Measurements from ENCODE around the gene PDE4D.

The PDE4D gene

DNA sequence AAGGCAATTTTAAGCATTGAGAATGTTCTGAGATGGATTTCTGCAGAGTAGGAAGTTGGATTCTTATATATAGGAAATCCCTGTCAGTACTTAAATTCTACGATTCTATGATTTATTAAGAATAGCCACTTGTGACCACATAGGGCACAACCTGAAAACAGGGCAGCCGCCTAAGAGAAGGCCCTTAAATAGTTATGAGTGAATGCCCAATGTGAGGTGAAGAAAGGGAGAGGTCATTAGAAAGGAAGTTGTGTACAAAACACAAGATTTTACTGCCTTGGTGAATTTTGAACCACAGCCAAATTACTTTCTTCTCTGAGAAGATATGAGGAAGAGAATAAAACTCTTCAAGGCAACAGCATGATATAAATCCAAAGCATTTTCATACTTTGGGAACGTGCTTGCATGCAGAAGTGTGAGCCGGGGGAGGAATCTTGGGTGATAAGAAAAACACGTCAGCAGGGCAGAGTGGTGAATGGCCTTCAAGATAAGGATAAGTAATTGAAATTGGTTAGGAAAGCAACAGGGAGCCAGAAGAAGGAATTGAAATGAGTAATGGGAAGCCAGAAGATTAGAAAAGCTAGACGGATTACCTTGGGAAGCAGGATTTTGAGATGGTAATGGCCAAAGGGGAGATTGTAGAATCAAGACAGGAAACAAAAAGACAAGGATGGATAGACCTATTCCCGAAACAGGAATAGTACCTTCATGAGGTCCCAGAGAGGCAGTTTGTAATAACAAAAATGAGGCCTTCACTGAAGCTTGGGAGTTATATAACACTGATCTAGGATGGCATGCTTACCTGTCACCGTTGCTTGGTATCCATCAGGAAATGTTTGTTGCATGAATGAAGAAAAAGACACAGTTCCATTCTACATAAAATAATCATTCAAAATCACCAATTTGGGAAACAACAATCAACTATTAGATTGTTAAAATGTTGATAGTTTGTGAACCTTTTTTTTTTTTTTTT is 244.3 kb downstream of the PDE4D start:
- no peak for DNase-seq

DNA sequence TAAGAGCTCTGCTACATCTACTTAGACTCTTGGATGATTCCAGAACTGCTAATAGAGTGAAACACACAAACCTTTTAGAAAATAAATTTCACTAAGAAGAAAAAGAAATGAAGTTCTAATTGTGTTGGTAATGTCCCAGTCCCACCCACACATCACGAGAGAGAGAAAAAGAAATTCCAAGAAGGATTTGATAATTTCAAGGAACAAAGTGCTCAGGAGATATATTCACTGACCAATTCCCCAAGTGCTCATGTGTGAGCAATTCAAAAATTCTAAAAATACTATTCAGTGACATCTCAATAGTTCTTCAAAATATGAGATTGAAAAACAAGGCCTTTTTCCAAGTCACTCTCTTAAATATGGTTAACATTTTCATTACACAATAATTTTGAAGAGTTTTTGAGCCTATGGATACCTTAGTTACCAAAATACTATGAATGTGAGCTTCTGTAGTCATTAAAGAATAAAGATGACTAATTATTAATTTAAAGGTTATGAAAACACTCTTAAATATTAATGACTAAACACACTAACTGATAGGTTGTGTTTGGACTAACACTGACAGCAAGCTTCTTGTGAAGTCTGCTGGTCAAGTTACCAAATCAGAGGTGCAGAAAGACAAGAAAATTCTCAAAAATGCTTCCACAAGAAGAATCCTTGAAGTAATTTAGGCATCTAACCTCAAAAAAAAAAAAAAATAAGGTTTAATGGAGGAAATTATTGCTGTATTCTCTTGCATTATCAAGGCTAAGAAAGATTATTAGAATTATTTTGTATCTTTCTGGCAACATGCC is 245.3 kb downstream of the PDE4D start:
- no peak for DNase-seq

DNA sequence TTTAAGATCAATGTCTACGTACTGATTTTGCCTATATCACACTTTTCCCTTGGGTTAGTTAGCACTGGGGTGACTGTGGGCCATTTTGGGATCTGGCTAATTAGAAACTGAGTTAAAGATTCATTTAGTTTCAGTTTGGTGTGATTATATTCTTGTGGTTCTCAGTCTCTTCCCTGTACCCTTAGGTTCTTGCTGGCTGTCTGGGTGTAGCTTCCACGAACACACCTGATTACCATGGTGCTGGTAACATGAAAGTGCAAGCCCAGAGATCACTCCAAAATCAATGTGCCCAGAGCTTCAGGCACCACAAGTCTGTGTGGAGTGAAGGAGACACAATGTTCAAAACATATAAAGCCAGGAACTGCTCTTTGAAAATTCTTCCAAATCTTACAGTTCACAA is 248.1 kb downstream of the PDE4D start:
- DNase-seq, result no peak

DNA sequence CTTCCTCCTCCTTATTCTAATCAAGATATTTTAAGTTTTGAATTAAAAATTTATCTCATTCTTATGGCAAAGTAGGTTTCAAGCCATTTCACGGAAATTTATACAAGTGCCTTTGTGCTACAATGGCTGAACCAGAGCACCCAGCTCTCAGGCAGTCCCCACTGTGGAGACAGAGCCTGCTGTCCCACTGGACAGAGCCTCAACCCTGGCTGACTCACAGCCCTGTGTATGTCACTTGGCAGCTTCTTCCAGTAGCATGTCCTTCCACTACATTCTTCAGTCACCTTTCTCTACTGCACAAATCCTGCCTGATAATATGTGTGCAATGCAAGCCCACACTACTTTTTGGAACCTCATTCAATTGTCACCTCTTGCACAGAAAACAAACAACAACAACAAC is 253.1 kb downstream of the PDE4D start:
- no peak for DNase-seq

DNA sequence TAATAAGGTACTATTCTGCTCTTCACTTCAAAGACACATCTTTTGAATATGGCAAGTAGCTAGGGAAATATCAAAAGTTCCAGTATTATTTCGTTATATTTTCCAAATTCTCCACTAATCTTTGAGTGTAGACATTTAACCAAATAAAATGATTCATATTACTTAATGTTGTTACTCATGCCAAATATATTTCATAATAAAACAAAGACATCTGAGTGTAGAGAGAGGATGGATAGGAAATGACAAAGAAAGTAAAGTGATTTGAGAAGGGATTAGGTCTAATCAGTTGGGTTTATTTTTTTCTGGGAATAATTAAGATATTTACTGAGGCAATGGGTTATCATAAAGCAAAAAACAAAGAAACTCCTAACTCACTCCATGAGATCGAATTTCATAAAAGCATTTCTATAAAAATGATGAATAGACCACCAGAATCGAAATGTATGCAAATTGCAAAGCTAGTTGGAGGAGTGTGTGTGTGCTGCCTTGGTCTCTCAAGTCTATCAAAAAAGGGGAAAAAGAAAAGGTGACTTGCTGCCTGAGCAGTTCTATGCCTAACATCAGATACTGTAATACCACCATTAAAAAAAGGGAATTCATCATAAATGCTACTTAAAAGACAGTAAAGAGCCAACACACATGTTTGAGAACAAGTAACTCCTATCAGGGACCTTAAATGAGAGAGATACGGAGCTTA is 255.5 kb downstream of the PDE4D start:
- DNase-seq, result no peak

DNA sequence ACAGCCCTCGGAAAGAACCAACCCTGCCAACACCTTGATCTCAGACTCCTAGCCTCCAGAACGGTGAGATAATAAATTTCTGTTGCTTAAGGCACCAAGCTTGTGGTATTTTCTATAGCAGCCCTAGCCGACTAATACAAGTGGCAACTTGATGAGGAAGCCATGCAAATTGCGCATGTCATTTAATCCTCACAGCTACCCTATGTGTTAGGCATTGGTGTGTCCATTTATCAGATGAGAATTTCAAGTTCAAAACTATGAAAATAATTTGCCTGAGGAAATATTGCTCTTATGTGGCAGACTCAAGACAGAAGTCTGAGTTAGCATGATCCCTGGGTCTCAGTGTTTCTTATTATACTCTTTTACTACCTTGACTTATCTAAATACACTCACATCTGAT is 264.0 kb downstream of the PDE4D start:
- DNase-seq, result no peak

DNA sequence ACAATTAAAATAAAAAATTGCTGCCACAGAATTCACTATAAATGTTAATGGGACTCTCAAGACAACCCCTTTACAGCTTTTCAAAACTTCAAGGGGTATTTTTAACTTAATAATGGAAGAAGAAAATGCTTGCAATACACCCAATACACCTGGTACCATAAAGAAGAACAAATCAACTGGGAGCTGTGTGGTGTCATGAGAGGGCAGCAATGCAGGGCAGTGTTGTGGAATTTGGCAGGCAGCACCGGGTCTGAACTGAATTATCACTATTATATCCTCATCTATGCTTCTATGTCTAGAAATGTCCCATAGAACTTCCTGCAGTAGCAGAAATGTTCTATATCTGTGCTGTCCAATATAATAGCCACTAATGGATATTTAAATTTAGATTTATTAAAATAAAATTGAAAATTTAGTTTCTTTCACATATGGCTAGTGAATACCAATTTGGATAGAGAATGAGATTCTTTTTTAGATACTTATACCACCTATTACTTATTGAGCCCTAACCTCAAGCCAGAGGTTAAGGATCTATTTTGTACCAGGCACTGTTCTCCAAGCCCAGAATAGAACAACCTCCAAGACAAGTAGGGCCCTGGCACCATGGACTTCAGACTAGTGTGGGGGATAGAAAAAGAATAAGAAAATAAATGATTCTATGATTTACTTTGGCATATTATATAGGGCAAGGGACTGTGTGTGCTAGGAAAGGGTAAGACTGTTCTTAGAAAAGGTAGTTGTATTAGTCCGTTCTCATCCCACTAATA is 265.3 kb downstream of the PDE4D start:
- DNase-seq, result no peak

DNA sequence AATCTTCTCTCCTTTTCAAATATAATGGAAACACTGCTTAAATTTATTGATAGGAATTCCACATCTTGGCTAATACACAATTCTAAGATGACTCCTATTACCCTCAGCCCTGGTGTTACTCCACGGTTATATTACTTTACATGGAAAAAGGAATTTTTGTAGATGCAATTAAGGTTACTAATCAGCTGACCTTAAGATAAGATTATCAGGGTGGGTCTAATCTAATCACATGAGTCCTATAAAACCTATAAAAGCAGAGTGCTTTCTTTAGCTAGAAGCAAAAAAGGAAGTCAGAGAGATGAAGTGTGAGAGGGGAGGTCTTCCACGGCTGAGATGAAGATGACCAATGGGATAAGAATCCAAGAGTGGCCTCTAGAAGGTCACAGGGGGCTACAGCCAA is 268.6 kb downstream of the PDE4D start:
- DNase-seq, result no peak

DNA sequence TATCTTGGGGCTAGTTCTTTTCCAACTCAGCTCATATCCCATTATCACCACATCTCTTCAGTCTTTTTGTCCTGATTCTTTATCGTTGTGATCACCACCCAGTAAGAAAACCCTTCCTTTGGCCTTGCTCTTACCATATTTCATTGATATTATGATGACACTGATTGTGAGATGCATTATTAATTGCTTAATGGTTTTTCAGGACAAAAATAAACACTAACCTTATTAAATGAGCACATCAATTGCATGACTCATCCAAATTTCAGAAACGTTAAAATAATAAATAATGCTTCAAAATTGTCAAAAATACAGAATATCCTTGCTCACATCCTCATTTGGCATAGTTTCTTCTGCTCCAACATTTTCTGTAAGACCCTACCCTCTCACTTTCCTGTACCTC is 270.7 kb downstream of the PDE4D start:
- no peak for DNase-seq

DNA sequence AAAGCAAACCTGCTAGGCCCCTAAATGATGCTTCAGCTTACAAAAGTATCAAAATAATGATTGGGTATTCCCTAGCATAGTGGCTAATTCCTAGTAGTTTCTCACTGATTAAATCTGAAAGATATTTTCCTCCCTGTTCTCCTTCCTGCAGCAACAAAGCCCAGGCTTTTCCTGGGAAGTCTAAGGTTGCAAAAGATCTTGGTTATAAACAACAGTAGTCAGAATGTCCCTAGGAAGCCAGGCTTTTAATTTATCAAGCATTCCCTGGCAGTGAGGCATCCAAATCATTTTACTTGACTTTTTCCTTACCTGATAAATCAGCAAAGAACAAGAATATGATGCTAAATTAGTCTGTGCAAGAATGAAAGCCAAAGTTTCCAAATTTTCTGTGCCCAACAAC is 272.0 kb downstream of the PDE4D start:
- no peak for DNase-seq

DNA sequence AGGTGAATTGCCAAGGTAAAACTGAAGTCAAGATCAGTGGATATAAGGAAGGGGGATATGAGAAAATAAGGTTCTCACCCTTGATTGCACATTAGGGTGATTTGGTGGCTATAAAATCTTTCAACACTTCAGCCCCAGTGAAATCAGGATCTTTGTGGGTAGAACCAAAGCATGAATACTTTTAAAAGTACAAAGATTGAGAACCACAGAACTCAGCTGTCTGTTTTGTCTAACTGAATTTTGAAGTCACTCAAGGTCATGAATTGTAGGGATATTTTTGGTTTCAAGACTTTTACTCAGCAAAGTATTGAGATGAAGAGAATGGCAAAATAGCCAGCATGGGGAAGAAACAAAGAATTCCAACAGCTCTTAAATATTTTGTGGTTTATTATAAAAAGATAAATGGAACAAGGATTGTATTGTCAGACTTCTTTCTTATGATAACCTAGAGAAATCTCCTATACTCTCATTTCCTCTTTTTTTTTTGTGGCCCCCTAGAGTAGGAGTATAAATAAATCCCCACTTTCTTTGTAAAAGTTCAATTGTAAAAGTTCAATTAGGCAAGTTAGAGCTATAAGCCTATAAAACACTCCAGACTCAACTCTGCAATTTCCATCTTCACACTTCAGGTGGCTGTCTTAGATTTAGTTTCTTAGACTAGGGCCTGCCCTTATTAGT is 272.9 kb downstream of the PDE4D start:
- no peak for DNase-seq

DNA sequence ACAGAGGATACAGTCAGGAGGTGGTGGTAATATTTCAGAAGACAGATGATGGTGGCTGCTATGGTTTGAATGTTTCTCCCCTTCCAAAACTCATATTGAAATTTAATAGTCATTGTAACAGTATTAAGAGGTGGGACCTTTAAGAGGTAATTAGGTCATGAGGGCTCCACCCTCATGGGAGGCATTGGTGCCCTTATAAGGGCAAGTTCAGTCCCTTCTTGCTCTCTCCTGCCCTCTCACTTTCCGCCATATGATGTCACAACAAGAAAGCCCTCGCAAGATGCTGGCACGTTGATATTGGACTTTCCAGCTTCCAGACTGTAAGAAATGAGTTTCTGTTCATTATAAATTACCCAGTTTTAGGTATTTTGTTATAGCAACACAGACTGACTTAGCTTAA is 274.9 kb downstream of the PDE4D start:
- DNase-seq, result no peak

DNA sequence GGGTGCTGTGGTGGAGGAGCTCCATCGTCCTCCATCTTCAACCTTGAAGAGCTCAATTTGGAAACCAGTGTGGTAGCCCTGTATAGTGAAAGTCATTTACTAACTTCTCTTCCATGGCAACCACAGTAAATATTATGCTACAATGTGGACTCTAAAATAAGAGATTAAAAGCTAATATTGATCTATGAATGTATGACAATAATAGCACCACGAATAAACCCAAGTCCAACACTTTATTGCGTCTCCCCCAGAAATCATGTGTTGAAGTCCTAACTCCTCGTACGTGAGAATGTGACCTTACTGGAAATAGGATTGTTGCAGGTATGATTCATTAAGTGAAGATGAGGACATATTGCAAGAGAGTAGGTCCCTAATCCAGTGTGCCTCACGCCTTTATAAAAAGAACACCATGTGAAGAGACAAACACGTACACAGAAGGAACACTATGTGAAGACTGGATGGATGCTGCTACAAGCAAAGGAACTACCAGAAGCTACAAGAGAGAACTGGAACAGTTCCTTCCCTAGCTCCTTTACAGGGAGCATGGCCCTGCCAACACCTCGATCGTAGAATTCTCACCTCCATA is 276.2 kb downstream of the PDE4D start:
- DNase-seq, result no peak

DNA sequence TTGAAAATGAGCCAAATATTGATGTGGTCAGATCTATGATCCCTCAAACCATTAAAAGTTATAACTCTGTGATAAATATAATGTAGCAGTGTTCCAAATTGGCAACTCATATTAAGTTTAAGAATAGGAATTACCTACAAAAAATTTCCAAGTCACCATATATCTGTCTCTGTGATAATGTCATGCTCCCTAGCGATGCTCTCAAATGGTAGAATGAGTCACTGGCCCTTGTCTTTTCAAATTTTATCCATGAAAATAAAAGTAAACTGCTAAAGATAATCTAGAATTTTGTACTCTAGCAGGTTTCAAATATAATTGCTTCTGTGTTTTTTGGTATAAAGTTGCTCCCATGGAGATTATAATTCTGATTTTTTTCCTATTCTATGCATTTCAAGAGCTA is 277.1 kb downstream of the PDE4D start:
- DNase-seq, result no peak

DNA sequence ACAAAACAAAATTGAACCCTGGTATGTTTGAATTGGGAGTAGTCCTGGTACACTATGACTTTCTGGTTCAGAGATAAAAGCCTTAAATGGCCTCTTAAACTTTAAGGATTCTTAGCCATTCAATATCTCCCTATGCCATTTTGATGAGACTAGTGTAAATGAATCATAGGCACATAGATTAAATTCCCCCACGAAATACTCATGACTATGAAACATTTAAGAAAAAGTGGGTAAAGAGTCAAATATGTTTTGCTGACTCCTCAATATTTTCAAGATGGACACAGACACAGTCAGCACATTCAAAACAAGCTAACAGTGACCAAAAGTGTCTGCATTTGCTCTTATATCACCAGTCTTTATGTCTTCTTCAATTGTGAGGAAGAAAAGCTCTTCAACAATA is 278.3 kb downstream of the PDE4D start:
- no peak for DNase-seq

DNA sequence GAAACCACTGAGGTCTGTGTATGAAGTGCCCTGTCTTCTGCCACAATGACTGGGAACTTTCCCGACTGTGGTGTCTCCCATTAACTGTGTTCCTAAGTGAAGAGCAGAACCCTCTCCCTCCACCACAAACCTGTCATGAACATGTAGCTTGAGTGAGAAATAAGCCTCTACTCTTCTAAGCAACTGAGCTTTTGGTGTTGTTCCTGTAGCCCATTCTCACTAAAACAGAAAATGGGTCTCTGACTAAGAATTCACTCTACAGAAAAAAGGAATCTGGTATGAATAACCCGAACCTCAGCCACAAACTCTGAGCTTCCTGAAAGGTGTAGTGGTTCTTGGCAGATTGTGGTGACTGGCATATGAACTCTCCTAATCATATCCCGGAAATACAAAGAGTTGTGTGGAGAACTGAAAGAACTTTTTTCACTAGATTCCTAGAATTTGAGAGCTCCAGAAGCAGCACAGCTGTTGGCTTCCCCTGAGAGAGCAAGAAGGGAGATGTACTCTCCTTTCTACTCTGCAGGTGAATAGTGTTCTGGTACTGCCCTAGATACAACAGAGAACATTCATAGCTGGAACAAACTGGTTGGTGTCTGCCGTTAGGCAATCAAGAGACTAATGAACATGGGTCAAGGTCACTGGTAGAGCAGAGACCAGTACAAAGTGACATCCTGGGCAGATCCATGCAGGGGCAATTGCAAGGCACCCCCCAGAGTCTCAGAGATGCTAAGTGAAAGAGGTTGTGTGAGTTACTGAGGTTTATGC is 283.8 kb downstream of the PDE4D start:
- no peak for DNase-seq

DNA sequence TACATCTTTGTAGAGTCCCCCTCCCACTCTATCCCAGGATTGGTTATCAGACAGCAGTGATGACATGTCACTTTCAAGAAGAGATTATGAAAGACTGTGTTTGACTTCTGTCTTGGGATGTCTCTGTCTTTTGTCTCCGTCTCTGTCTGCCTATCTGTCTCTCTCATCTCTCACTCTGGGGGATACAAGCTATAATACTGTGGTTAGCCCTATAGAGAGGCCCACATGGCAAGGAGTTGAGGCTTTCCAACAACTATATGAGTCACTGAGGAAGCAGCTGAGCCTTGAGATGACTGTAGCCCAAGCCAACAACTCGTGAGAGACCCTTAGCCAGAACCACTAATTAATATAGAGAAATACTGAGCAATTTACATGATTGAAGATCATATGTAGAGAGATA is 284.8 kb downstream of the PDE4D start:
- DNase-seq, result no peak

DNA sequence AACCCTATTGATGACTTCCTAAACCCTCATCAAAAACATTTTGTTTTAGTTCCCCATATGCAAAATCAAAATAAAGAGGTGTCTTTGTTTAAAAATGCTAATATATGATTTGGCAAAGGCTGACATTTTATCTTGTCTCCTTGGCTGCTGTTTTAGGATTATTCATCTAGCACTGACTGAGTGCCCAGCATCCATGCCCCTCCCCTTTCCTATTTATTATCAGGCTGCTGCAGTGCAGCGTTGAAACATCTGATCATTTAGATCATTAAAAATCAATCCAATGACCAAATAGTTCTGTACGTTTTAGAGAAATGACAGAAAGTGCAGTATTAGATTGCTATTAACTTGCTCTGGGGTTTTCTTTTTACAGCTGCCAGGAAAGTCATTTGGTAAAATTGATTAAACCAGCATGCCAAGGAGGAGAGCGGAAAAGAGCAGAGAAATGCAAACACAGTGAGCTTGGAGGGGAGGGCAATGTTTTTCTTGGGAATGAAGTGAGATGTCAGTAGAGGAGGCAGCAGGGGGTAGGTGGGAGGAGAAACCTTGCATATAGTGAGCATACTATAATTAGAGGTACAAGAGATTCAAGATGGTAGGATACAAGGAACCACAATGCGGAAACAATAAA is 286.3 kb downstream of the PDE4D start:
- DNase-seq, result no peak

DNA sequence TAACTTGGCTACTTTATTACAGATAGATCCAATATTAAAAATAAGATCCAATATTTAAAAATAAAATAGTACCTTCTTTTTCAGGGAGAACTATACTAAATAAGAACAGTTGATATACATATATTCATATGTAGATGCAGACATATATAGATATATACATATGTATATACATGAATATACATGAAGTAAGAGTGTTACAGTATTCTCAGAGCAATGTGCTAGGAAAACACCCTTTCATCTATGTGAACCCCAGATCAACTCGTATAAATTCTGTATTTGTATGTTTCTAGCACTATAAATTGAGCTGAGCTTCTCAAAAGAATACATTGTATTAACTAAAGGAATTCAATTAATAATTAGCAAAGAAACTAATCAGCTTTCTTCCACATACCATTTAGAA is 287.6 kb downstream of the PDE4D start:
- no peak for DNase-seq

DNA sequence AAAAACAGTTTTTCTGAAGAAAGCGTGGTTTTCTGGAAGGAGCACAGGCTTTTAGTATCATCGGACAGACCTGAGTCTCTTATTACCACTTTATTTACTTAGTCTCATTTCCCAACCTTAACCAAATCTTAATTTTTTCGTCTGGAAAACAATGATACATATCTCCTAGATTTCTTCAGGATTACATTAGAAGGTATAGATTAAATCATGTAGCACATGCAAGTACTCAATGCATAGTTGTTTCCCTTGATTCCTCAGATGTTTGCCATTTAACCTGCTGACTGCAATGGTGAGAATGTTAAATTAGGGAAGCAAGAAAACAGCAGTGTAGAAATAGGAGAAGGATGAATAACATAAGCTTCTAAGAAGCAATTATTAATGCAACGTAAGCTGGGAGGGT is 289.4 kb downstream of the PDE4D start:
- DNase-seq, result no peak

DNA sequence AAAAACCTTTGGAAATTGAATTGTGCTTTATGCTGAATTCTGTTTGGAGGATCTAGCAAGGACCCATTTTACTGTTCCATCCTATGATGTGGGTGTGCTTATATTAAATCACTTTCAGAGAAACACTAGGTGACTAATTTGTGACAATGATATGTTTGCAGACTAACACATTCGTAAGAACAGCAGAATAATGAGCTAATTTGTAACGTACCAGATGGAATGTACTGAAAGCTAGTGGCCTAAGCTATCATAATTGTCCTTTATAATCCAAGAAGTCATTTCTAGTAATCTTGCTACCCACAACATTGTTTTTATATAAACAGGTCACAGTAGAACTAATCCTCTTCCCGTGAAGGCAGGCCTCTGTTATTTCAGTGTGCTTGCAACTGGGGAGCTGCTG is 292.5 kb downstream of the PDE4D start:
- DNase-seq, result no peak
